ENCODE results near the gene DCXR. TPM values are rescaled to one million over a fixed set of nuclear protein-coding genes. Genes with fewer than 3 reads are reported as not detected.

The DCXR gene
- total and polyA plus RNA-seq, 9 donors: 16.7 to 217 (median 131) TPM

- TF ChIP-seq POLR2A (IDR thresholded peaks at IDR 0.05) (no peak), EP300 (IDR thresholded peaks at IDR 0.05) (no peak), CTCF (IDR thresholded peaks at IDR 0.05) (no peak)
- 91 to 95% (median 93%) methylated on average over 34 to 47 of the region's 47 CpGs for WGBS, 3 donors
- H3K4me1 ChIP-seq (ENCODE audit: insufficient read depth): peaks cover 2% of the 10 kb centered on the region
- H3K27ac ChIP-seq: no peak overlapping the region
- no peak for DNase-seq
- no peaks in the 10 kb centered on the region for H3K36me3 ChIP-seq
- H3K9me3 ChIP-seq: no peaks in the 10 kb centered on the region
- intact Hi-C loops (cut with DNase I): no loop called here
- H3K27me3 ChIP-seq: no peaks in the 10 kb centered on the region
- H3K4me3 ChIP-seq: no peak overlapping the region
These were observed 41.6 kb upstream of the DCXR start for GRCh38 chr17:82079001-82079677.

- Histone ChIP-seq H3K4me1 (ENCODE audit: insufficient read depth) (peaks cover 2% of the 10 kb centered on the region), H3K27me3 (no peaks in the 10 kb centered on the region), H3K9me3 (no peaks in the 10 kb centered on the region), H3K36me3 (no peaks in the 10 kb centered on the region), H3K4me3 (no peak overlapping the region), H3K27ac (no peak overlapping the region)
- intact Hi-C loops (cut with DNase I): no loop called here
- 83 to 89% (median 85%) methylated on average over 18 of the region's 18 CpGs for WGBS, 3 donors
- DNase-seq: no peak
- TF ChIP-seq EP300 (IDR thresholded peaks at IDR 0.05): no peak
- no peak for TF ChIP-seq POLR2A (IDR thresholded peaks at IDR 0.05)
- TF ChIP-seq CTCF (IDR thresholded peaks at IDR 0.05): no peak
These were observed 40.9 kb upstream of the DCXR start for GRCh38 chr17:82078433-82078832.

- intact Hi-C loops (cut with DNase I): no loop called here
- peak in 4 of 5 donors; percentile 59 to 74 (median 62) for DNase-seq
- Histone ChIP-seq H3K9me3 (no peaks in the 10 kb centered on the region), H3K36me3 (no peaks in the 10 kb centered on the region), H3K4me3 (no peak overlapping the region), H3K4me1 (ENCODE audit: insufficient read depth) (peaks cover 2% of the 10 kb centered on the region), H3K27me3 (no peaks in the 10 kb centered on the region), H3K27ac (no peak overlapping the region)
- WGBS, 3 donors: 33 to 43% (median 33%) methylated on average over 27 to 28 of the region's 28 CpGs
- TF ChIP-seq CTCF (IDR thresholded peaks at IDR 0.05) (no peak), EP300 (IDR thresholded peaks at IDR 0.05) (no peak), POLR2A (IDR thresholded peaks at IDR 0.05) (no peak)
These were observed 40.3 kb upstream of the DCXR start for GRCh38 chr17:82077617-82078358.

GRCh38 chr17:82076785-82077591 lies 39.5 kb upstream of the DCXR start:
- Histone ChIP-seq H3K27me3 (no peaks in the 10 kb centered on the region), H3K9me3 (no peaks in the 10 kb centered on the region), H3K4me1 (ENCODE audit: insufficient read depth) (peaks cover 2% of the 10 kb centered on the region), H3K36me3 (no peaks in the 10 kb centered on the region), H3K4me3 (no peak overlapping the region), H3K27ac (no peak overlapping the region)
- 60 to 64% (median 64%) methylated on average over 18 to 21 of the region's 21 CpGs for WGBS, 3 donors
- intact Hi-C loops (cut with DNase I): no loop called here
- TF ChIP-seq EP300 (IDR thresholded peaks at IDR 0.05) (no peak), CTCF (IDR thresholded peaks at IDR 0.05) (no peak), POLR2A (IDR thresholded peaks at IDR 0.05) (no peak)
- no peak for DNase-seq
